ENCODE data around the gene FAM83D.

Gene FAM83D

GRCh38 chr20:38926142-38926933 is at the start of gene FAM83D:
FAM83D (plus strand) TSS chr20:38926417; CDS start chr20:38926443, 26 bp downstream.
- H3K4me3 ChIP-seq (ENCODE audit: low read length): peak within 1 kb of the TSS; percentile 68
- TF ChIP-seq CTCF (IDR thresholded peaks at IDR 0.05; ENCODE audit: insufficient read depth, low read depth, low read length, missing control alignments): no peak
- DNase-seq (ENCODE audit: low read depth): peak; percentile 99

GRCh38 chr20:38877483-38877882 is 48.7 kb upstream of the FAM83D start:
- no peak for TF ChIP-seq CTCF (IDR thresholded peaks at IDR 0.05; ENCODE audit: insufficient read depth, low read depth, low read length, missing control alignments)
- no peak overlapping the region for H3K4me3 ChIP-seq (ENCODE audit: low read length)
- no peak for DNase-seq (ENCODE audit: low read depth)

- TF ChIP-seq CTCF (IDR thresholded peaks at IDR 0.05; ENCODE audit: insufficient read depth, low read depth, low read length, missing control alignments): no peak
- no peak overlapping the region for H3K4me3 ChIP-seq (ENCODE audit: low read length)
- peak; percentile 61 for DNase-seq (ENCODE audit: low read depth)
Observed at GRCh38 chr20:38878866-38879265, 47.4 kb upstream of the FAM83D start.

GRCh38 chr20:38880952-38881735 is 45.1 kb upstream of the FAM83D start:
- DNase-seq (ENCODE audit: low read depth): no peak
- no peak overlapping the region for H3K4me3 ChIP-seq (ENCODE audit: low read length)
- TF ChIP-seq CTCF (IDR thresholded peaks at IDR 0.05; ENCODE audit: insufficient read depth, low read depth, low read length, missing control alignments): no peak

GRCh38 chr20:38881806-38882440 is 44.3 kb upstream of the FAM83D start:
- H3K4me3 ChIP-seq (ENCODE audit: low read length): no peak overlapping the region
- DNase-seq (ENCODE audit: low read depth): no peak
- no peak for TF ChIP-seq CTCF (IDR thresholded peaks at IDR 0.05; ENCODE audit: insufficient read depth, low read depth, low read length, missing control alignments)

GRCh38 chr20:38882600-38882999 is 43.6 kb upstream of the FAM83D start:
- no peak for DNase-seq (ENCODE audit: low read depth)
- TF ChIP-seq CTCF (IDR thresholded peaks at IDR 0.05; ENCODE audit: insufficient read depth, low read depth, low read length, missing control alignments): no peak
- no peak overlapping the region for H3K4me3 ChIP-seq (ENCODE audit: low read length)
